Activated effector memory CD4-positive, alpha-beta T cell treated with Interleukin-2 at 50 U/mL for 16 hours (primary cell): ENCODE results near the gene DLG3.
A peak's percentile ranks its signal among the peaks of the same experiment; 100 is the strongest.

Source experiments
- DNase-seq: peaks from one replicate; pipeline ENCODE4 v3.0.0-alpha.2; 2020

DLG3 gene

GRCh38 chrX:70437921-70438665 is 6.5 kb upstream of the DLG3 start:
- DNase-seq, result no peak

GRCh38 chrX:70439016-70439415 is 5.6 kb upstream of the DLG3 start:
- no peak for DNase-seq

DNA sequence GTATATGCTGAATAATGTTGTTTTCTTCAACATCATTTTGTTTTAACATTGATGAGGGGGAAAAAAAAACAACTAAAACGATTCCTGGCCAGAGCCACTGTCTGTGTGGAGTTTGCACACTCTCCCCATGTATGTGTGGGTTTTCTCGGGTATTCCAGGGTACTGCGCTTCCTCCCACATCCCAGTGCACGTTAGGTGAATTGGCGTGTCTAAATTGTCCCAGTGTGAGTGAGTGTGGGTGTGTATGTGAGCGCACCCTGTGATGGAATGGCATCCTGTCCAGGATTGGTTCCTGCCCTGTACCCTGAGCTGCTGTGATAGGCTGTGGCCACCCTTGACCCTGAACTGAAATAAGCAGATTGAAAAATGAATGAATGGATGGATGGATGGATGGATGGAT is 2.4 kb upstream of the DLG3 start:
- DNase-seq, result no peak

- DNase-seq, result no peak
Measured at GRCh38 chrX:70444946-70445656, 466 bp downstream of the DLG3 start.

- DNase-seq, result no peak
Measured at GRCh38 chrX:70445951-70446350, 1.3 kb downstream of the DLG3 start.

- no peak for DNase-seq
Measured at GRCh38 chrX:70446380-70447350, 2.0 kb downstream of the DLG3 start.

DNA sequence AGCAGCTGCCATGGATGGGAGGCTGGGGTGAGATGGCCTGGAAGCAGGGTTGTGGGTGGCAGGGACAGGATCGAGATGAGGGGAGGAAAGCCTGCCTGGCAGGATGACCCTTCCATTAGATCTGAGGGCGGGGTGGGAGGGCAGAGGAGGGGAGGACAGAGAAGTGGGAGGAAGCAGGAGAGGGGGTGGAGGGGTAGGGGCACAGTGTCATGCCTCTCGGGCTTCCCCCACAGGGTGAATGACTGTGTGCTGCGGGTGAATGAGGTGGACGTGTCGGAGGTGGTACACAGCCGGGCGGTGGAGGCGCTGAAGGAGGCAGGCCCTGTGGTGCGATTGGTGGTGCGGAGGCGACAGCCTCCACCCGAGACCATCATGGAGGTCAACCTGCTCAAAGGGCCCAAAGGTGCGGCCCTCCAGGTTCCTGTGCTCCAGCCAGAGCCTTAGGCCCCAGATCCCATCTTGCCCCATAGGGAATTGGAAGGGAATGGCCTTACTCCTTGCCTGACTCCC is 4.9 kb downstream of the DLG3 start:
- DNase-seq, result no peak

- peak; percentile 45 for DNase-seq
Measured at GRCh38 chrX:70452143-70452733, 7.6 kb downstream of the DLG3 start.

- no peak for DNase-seq
Measured at GRCh38 chrX:70453024-70453618, 8.5 kb downstream of the DLG3 start.

GRCh38 chrX:70454441-70455365 is 10.1 kb downstream of the DLG3 start:
- DNase-seq, result peak; percentile 61

- DNase-seq, result no peak
Measured at GRCh38 chrX:70455366-70456202, 10.9 kb downstream of the DLG3 start.

GRCh38 chrX:70456256-70456655 is 11.6 kb downstream of the DLG3 start:
- no peak for DNase-seq

GRCh38 chrX:70461026-70461425 is 16.4 kb downstream of the DLG3 start:
- DNase-seq, result no peak

GRCh38 chrX:70464051-70464450 is 19.4 kb downstream of the DLG3 start:
- DNase-seq, result no peak

- no peak for DNase-seq
Measured at GRCh38 chrX:70466968-70467367, 22.3 kb downstream of the DLG3 start.

GRCh38 chrX:70468709-70469108 is 24.1 kb downstream of the DLG3 start:
- DNase-seq, result no peak

- DNase-seq, result no peak
Measured at GRCh38 chrX:70470850-70471289, 26.2 kb downstream of the DLG3 start.

DNA sequence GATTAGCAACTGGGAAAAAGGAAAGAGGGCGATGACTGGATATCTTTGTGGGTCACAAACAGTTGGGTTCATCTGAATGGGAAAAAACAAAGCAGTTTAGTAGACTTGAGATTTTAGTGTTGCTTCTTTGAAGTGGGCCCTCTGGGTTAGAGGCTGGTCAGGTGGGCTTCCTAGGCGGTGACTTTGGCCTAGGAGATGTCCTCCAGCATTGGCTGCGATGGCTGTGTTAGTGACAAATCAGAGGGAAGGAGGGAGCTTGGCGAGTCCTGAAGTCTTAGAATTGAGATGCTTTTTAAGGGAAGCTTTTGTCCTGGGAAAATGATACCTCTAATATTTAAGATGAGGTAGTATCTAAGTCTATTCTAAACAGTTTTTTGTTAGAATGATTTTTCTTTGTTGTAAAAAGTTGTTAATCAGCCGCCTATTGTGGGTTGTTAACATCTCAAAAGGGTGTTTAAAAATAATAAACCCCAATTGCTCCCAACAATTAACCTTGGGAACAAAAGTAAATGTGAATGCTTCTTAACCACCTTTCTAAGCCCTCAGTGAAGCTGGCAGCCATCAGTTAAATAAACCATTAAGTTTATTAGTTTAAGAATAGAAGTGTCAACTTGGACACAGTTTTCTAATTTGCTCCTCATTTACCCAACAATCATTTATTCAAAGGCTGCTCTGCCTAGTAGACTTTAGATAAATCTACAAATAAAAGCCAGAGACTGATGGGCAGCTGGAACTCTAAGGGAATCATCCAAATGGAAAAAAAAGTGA is 31.7 kb downstream of the DLG3 start:
- no peak for DNase-seq
